NCI-H345 treated with DMSO at 0.1 percent for 48 hours (cell line): Measurements from ENCODE around the gene HECTD4.
"Not testable (repeated sequence)": the region's sequence is repeated elsewhere in the genome, so short reads cannot be mapped to it uniquely, and the experiment has no call there.

Experiments used
- DNase-seq: peaks from one replicate; lab custom pipeline; 2025; ENCODE audit not compliant: unreplicated experiment; lab: John Stamatoyannopoulos, UW

Gene HECTD4

GRCh38 chr12:112359290-112359689, 22.9 kb downstream of the HECTD4 start:
- DNase-seq = no peak

- DNase-seq = no peak
Observed at GRCh38 chr12:112357214-112357613, 25.0 kb downstream of the HECTD4 start.

- DNase-seq = no peak
Observed at GRCh38 chr12:112354399-112354798, 27.8 kb downstream of the HECTD4 start.

GRCh38 chr12:112353393-112353792, 28.8 kb downstream of the HECTD4 start:
- no peak for DNase-seq

GRCh38 chr12:112352921-112353320, 29.3 kb downstream of the HECTD4 start:
- no peak for DNase-seq

GRCh38 chr12:112350593-112351592, 31.3 kb downstream of the HECTD4 start:
- no peak for DNase-seq

GRCh38 chr12:112349431-112349830, 32.8 kb downstream of the HECTD4 start:
- DNase-seq = no peak

- DNase-seq = not testable (repeated sequence)
Observed at GRCh38 chr12:112348926-112349325, 33.3 kb downstream of the HECTD4 start.

GRCh38 chr12:112347581-112347982, 34.6 kb downstream of the HECTD4 start:
- DNase-seq = no peak

- DNase-seq = no peak
Observed at GRCh38 chr12:112346194-112346593, 36.0 kb downstream of the HECTD4 start.

- no peak for DNase-seq
Observed at GRCh38 chr12:112344220-112344619, 38.0 kb downstream of the HECTD4 start.

GRCh38 chr12:112342587-112342986, 39.6 kb downstream of the HECTD4 start:
- no peak for DNase-seq

- DNase-seq = peak; percentile 35
Observed at GRCh38 chr12:112341046-112341825, 41.0 kb downstream of the HECTD4 start.

GRCh38 chr12:112340230-112340629, 42.0 kb downstream of the HECTD4 start:
- no peak for DNase-seq

GRCh38 chr12:112334999-112335398, 47.2 kb downstream of the HECTD4 start:
- not testable (repeated sequence) for DNase-seq

GRCh38 chr12:112333019-112333418, 49.2 kb downstream of the HECTD4 start:
- DNase-seq = no peak

GRCh38 chr12:112331886-112332285, 50.3 kb downstream of the HECTD4 start:
- no peak for DNase-seq

GRCh38 chr12:112330706-112331105, 51.5 kb downstream of the HECTD4 start:
- no peak for DNase-seq

- DNase-seq = no peak
Observed at GRCh38 chr12:112328456-112329124, 53.6 kb downstream of the HECTD4 start.

- no peak for DNase-seq
Observed at GRCh38 chr12:112327209-112327938, 54.9 kb downstream of the HECTD4 start.
